ENCODE results near the gene APOC3.
"Not testable (repeated sequence)": the region's sequence is repeated elsewhere in the genome, so short reads cannot be mapped to it uniquely, and the experiment has no call there.

The APOC3 gene

GRCh38 chr11:116832350-116833290, 2.9 kb downstream of the APOC3 start:
- DNase-seq = no peak

GRCh38 chr11:116833491-116833815, 3.7 kb downstream of the APOC3 start:
- no peak for DNase-seq

- DNase-seq = no peak
Measured at GRCh38 chr11:116833816-116834534, 4.3 kb downstream of the APOC3 start.

GRCh38 chr11:116834535-116835041, 4.9 kb downstream of the APOC3 start:
- not testable (repeated sequence) for DNase-seq

- DNase-seq = no peak
Measured at GRCh38 chr11:116835042-116835772, 5.5 kb downstream of the APOC3 start.

GRCh38 chr11:116835791-116836631, 6.3 kb downstream of the APOC3 start:
- peak; percentile 53 for DNase-seq

- no peak for DNase-seq
Measured at GRCh38 chr11:116836632-116836991, 6.9 kb downstream of the APOC3 start.

GRCh38 chr11:116837231-116838091, 7.8 kb downstream of the APOC3 start, which contains the start of gene APOA1:
Gene APOA1 (minus strand): TSS chr11:116837622. CDS start chr11:116837387, 235 bp downstream.
- peak; percentile 42 for DNase-seq

GRCh38 chr11:116838321-116839084, 8.8 kb downstream of the APOC3 start:
- no peak for DNase-seq

- DNase-seq = no peak
Measured at GRCh38 chr11:116840224-116840745, 10.6 kb downstream of the APOC3 start.

- no peak for DNase-seq
Measured at GRCh38 chr11:116840746-116841296, 11.1 kb downstream of the APOC3 start.

GRCh38 chr11:116842117-116842516, 12.4 kb downstream of the APOC3 start:
- DNase-seq = no peak

GRCh38 chr11:116842909-116843308, 13.2 kb downstream of the APOC3 start:
- peak; percentile 8 for DNase-seq

- DNase-seq = no peak
Measured at GRCh38 chr11:116843661-116844060, 14.0 kb downstream of the APOC3 start.

GRCh38 chr11:116844722-116845121, 15.0 kb downstream of the APOC3 start:
- DNase-seq = no peak

- no peak for DNase-seq
Measured at GRCh38 chr11:116847612-116848011, 17.9 kb downstream of the APOC3 start.

GRCh38 chr11:116849060-116849459, 19.4 kb downstream of the APOC3 start:
- DNase-seq = no peak

GRCh38 chr11:116849486-116849885, 19.8 kb downstream of the APOC3 start:
- no peak for DNase-seq

GRCh38 chr11:116851626-116852025, 21.9 kb downstream of the APOC3 start:
- no peak for DNase-seq
